ENCODE data around the gene CLUH.
A peak's percentile ranks its signal among the peaks of the same experiment; 100 is the strongest.
"Not testable (repeated sequence)": the region's sequence is repeated elsewhere in the genome, so short reads cannot be mapped to it uniquely, and the experiment has no call there.

CLUH gene

DNA sequence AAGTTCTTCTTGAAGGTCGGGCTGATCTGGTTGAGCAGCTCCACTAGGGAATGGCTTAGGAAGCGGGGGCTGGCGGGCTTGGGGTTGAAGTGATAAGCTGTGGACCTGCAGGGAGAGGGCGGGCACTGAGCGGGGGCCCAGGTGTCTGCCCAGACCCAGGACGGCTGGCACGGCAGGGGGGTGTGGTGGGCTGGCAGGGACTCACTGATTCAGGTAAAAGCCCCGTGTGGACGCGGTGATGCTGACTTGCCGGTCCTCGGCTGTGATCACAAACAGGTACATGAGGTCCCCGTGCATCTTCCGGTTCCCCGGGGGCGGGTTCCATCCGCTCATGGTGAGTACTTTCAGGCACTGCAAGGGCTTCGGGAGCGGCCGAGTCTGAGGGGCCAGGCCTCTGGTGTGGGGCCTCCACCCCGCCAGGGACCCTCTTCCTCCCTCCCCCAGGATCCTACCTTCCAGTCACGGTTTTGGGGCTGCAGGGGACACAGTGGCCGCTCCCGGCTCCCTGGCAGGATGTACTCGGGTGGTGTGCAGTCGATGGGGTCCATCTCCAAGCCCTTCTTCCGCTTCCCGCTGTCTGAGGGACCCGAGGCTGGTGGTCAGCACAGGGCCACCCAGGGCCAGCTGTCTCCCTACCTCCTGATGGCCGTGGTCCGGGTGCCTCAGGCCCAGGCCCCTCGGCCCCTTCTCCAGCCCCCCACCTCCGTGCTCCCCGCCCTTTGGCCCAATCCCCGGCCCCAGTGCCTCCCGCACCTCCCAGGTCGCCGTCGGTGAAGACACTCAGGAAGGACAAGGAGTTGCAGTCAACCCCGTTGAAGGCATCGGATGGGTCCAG is 10.2 kb downstream of the CLUH start:
- DNase-seq = no peak

DNA sequence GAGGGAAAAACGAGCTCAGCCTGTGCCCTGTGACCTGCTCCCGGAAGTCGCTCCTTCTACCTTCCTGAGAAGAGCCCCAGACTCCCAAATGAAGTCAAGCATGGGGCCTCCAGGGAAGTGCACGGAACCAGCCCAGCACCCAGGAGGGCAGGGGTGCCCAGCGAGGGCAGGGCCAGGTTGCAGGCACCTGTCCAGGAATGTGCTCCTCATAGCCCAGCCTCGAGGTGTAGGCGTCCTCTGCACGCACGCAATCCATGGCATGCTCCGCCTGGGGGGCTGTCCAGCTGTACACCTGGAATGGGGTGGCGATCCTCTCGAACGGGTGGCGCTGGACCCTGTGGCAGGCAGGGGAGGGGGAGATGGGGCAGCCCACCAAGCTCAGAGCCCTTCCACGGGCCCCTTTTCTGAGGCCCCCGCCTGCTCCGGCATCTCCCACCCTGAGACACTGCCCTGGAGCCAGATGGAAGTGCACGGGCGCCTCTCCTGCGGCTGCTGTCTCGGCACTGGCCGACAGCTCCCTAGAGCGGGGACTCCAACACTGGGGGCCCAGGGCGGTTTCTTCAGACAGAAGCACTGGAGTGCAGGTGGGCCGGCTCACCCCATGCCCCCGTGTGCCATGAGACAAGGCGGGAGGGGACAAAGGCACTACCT is 10.9 kb downstream of the CLUH start:
- no peak for DNase-seq

DNA sequence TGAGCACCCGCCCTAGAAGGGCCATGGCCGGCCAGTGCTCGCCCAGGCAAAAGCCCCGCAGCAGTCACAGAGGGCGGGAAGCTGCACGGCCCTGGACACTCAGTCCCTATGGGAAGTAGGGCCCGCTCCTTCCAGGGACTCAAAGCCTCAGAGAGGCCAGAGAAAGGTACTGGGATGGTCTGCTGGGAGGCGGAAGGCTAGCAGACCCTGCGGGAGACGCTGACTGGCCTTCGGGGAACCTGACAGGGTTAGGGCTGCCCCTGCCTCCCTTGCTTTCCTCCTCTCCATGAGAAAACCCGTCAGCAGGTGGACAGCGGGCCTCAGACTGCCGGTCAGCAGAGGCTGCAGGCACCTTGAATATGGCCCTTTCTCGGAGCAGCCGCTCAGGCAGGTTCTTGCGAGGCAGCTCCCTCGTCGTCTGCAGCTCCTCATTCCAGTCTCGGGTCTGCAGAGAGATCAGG is 11.5 kb downstream of the CLUH start:
- no peak for DNase-seq

DNA sequence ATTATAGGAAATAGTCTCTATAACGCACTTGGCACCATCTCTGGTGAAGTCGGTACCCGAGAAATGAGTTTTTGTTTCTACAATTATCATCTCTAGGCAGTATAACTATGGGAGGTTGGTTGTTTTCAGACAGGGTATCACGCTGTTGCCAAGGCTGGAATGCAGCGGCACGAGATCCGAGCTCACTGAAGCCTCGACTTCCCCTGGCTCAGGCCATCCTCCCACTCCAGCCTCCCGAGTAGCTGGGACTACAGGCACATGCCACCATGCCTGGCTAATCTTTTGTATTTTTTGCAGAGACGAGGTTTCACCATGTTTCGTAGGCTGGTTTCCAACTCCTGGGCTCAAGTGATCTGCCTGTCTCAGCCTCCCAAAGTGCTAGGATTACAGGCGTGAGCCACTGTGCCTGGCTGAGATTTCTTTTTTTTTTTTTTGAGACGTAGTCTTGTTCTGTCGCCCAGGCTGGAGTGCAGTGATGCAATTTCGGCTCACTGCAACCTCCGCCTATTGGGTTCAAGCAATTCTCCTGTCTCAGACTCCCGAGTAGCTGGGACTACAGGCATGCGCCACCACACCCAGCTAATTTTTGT is 12.3 kb downstream of the CLUH start:
- not testable (repeated sequence) for DNase-seq

DNA sequence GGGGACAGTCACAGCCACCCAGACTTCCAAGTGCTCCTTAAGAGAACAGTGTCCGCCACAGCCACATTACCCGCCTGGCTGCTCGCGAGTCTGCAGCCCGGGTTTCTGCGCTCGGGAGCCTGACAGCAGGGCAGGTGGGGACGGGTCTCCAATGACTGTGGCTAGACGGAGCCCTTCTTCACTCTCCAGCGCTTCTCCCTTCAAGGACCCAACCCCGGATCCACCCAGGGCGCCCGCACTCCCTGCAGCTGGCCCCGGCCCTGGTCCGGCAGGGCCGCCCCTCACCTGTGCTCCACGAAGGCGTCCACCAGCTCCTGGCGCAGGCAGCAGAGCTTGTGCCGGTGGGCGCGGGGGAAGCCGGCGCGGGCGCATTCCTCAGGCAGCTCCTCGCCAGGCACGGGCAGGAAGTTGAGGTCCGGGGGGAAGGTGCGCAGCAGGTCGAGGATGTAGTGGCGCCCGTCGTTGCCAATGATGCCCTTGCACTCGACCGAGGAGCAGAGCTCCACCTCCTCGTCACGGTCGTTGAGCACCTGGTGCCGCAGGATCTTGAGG is 13.9 kb downstream of the CLUH start:
- DNase-seq = no peak

DNA sequence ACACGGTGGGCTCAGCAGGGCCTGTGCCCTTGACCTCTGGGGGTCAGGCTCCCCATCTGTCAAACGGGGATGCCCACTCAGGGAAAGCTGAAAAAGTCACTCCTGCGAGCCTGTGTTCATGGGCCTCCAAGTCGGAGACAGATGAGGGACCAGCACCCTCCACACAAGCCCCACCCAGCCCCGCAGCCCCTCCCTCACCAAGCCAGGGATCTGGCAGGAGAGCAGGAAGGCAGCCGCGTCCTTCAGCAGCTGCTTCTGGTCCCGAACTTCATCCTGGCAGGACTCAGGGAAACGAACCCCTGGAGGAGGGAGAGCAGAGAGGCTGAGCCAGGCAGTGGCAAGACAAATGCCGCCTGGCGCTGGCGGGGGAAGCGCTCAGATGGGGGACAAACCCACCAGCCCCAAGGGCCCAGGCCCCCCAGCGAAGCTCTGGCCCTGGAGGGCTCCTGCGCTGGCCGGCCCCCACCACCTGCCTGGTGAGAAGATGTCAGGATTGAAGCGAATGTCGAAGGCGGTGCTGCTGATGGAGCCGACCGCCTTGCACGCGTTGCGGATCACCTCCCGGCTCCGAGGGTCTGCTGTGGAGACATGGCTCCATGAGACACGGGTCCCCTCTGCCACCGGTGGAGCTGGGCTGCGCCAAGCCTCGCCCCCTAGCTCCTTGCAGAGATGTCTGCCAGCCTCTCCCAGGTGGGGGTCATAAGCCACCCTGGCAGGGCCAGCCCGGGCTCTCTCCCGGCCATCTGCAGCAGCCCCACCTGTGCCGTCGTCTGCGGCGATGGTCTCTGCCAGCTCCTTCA is 15.4 kb downstream of the CLUH start:
- DNase-seq = no peak

DNA sequence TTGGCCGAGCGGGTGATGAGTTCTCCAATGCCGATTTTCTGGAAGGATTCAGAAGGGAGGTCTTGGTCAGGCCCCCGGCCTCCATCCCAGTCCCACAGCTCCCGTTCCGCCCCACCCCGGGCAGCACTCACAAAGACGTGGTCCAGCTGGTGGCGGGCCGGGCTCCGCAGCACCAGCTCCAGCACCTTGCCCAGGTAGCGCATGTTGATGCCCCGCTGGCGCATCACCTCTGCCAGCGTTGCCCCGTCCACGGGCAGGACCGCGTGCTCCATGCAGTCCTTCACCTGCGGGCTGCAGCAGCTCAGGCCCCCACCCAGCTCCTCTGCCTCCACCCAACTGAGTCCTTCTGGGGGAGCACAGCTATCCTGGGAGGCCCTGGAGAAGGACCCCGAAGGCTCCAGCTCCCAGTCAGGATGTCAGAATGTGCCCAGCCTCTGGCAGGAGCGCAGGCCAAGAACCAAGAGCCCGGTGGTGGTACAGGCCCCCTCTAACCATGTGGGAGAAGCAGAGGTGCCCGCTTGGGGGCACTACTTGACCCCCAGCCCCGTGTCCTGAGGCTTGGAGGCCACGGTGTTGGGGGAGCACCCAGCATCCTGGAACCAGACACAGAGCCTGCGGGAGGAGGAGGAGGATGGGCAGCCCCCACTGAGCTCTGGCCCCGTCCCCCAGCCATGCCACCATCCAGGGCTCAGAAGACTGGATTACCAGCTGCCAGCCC is 16.2 kb downstream of the CLUH start:
- DNase-seq = no peak

DNA sequence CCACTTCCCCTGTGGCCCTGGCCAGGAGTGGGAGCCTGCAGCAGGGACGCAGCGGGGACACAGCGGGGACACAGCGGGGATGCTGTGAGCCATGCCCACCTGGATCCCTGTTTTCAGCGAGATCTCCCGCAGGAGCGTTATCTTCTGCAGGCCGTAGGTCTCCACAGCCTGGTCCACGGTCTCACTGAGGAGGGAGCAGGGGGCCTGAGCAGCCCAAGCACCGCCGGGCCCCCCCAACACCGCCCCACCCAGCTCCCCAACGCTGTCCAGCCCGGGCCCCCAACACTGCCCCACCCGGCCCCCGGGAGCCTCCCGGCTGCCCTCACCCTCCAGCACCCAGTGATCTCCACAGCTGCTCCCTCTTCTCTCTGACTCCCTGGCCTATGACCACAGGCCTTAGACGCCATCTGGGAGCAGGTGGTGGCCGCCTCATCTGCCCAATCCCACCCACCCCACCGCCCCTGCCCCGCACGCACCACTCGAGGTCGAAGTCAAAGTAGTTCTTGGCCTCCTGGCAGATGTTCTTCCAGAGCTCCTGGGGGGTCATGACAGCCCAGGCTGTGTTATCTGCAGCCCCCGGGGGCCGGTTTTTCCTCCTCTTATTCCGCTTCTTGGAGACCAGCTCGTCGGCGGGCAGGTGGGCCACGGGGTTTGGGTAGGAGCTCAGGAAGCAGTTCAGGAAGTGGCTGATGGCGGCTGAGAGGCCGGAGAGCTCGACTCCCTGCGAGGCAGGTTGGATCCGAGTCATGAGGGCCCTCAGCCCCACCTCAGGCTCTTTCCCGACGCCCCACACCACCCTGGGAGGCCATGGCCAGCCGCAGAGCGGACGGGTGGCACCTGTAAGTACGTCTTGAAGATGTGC is 17.0 kb downstream of the CLUH start:
- DNase-seq = no peak

DNA sequence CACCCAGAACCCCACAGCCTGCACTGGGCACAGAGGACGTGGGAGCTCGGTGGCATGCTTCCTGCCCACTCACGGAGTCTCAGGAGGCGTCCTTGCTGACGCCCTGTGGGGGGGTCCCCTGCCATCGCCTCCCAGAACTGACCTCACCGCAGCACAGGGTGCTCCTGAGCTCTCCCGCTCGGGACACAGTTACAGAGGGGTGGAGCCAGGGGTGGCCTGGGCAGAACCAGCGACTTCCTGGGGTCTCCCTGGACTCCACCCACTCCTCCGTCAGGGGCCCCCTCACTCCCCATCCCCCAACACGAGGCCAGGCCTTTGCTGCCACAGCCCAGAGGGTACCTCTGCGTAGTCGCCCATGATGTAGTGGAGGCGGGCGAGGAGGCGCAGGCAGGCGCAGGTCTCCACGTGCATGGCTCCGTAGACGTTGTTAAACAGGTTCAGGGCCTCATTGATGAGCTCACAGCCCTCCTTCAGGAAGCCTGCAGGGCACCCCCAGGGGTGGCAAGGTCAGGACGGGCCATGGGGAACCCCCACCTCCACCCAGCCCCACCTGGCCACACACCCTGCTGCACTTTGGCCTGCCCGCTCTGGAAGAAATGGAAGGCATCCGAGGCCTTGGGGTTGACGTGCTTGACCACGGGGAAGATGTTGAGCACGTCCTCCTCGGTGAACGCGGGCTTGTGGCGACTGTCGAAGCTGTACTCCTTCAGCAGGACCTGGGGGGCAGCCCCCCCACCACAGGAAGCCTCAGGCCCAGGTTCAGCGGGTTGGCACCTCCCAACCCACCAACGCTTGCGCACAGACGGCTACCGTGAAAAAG is 17.8 kb downstream of the CLUH start:
- no peak for DNase-seq

DNA sequence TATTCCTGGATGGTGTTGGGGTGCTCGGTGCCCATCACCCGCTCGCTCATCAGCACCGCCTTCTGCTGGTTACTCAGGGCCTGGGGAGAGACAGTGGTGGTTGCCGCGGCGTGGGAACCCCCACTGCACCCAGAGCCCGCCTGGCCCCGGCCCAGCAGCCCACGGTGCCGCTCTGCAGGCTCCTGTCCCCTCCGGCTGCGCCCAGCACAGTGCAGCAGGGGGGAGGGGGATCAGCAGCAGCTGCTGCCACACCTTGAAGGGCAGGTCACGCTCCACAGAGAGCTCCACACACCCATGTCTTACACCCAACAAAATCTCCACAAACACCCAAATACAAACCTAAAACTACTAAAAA is 18.8 kb downstream of the CLUH start:
- DNase-seq = no peak

DNA sequence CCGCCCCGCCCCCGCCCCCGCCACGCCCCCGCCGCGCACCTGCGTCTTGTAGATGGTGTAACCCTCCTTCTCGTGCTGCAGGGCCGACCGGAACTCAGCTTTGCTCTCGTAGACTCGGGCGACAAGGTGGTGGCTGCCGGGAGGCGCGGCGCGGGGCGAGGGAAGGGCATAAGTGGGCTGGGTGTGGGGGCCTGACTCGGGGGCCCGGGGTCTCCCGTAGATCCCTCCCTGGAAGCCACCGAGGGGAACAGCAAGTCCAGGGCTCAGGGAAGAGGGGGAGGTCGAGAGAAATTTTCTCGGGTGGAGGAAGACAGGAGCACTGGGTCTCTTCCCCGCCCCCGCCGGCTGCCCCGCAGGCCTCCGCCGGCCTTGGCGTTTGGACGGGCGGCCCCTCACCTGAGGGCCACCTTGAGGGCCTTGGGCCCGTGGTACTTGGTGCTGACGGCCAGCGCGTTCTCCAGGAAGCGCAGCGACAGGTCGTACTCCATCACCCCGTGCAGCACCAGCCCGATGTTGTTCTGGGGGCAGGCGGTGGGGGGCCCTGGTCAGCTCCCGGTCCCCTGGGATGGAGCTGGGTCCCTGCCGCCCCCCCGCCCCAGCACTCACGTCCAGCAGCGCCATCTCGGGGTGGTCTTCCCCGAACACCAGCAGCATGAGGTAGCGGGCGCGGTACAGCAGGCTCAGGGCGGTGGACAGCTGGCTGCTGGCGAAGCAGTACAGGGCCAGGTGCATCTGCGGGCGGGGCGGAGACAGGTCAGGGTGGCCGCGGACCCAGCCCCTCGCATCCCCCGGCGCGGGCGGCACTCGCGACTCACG is 19.4 kb downstream of the CLUH start:
- no peak for DNase-seq

DNA sequence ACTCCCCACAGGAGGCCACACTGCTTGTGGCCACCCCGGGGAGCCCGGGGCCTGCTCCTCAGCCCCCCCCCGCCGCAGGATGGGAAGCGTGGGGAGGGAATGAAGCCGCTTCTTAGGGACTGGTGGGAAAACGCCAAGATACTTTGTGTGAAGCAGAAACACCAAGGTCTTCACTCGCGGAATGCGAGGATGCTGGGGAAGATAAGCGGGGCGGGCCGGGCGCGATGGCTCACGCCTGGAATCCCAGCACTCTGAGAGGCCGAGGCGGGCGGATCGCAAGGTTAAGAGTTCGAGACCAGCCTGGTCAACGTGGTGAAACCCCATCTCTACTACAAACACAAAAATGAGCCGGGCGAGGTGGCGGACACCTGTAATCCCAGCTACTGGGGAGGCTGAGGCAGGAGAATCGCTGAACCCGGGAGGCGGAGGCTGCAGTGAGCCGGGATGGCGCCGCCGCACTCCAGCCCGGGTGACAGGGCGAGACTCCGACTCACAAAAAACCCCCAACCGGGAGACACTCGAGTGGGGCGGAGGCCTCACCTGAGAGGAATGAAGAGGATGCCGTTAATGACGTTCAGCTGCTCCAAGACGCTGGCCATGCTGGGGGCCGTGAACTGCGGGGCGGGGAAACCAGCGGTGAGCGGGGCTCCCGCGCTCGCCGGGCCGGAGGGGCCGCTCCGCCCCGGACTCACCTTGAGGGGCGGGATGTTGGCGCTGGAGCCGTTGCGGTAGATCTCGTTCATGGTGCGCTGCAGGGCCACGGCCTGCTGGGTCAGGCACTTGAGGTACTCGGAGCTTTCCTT is 20.3 kb downstream of the CLUH start:
- no peak for DNase-seq

DNA sequence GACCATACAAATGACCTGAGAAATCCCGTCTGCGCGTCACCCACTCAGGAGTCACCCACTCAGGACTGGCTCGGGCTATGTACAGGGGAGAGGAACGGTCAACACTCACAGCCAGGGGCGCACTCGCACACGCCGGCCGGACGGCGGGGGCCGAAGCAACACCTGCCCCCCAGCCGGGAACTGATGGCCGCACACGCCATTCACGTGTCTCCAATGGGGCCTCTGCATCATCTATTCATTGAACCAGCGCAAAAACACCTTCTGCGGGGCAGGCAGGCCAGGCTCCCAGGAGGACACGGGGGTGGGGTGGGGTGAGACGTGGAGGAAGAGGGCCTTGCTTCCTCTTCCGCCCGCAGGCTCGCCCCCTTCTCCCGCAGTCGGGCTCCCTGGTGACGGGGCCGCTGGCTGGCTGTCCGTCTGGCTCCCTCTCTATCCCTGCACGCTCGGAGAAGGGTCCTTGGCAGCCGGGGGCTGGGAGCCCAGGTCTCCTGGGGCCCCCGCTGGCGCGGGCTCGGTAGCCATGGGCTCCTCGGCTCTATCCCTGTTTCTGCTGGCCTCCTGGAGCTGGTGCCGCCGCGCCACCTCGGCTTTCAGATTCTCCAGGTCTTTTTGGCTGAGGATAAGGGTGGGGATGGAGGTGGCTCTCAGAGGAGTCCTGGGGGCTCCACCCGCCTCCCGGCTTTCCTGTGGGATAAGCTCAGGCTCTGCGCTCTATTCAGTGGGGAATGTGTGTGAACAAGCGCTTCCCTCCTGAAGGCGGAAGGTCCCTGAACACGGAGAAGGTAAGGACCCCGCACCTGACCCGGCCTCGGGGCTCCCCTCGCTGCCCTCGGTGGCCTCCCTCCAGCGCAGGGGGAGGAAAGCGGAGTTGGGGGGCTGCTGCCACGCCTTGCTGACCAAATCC is 21.1 kb downstream of the CLUH start:
- DNase-seq = no peak

DNA sequence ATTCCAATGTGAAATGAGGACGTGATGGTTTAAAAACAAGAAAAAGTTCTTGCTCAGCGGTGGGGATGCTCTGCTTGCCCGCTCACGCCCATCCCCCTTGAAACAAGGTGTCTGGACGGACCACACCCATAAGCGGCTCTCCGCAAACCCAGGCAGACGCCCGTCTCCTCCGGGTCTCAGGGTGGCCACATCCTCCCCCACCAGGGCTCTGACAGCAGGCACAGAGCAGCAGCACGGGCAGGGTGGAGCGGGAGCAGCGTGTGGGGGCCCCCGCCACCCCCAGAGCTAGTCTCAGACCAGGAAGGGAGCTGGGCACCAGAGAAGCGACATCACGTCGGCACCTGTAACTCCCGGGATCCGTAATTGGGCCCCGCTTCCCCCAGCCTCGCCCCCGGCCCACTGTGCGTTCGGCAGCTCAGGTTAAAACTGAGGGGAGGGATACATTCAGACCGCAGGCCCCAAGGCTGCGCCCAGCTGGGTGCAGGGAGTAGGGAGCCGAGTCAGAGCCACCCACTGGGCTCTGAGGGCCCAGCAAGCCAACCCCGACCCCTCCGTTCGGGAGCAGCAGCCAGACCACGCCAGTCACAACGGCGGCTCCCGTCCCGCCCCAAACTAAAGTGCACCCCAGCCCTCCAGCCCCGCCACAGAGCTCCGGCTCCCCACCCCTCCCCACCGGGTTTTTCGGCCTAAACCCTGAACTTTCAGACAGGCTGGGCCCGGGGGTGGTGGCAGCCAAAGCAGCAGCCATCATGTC is 22.0 kb downstream of the CLUH start:
- DNase-seq = peak; percentile 62

DNA sequence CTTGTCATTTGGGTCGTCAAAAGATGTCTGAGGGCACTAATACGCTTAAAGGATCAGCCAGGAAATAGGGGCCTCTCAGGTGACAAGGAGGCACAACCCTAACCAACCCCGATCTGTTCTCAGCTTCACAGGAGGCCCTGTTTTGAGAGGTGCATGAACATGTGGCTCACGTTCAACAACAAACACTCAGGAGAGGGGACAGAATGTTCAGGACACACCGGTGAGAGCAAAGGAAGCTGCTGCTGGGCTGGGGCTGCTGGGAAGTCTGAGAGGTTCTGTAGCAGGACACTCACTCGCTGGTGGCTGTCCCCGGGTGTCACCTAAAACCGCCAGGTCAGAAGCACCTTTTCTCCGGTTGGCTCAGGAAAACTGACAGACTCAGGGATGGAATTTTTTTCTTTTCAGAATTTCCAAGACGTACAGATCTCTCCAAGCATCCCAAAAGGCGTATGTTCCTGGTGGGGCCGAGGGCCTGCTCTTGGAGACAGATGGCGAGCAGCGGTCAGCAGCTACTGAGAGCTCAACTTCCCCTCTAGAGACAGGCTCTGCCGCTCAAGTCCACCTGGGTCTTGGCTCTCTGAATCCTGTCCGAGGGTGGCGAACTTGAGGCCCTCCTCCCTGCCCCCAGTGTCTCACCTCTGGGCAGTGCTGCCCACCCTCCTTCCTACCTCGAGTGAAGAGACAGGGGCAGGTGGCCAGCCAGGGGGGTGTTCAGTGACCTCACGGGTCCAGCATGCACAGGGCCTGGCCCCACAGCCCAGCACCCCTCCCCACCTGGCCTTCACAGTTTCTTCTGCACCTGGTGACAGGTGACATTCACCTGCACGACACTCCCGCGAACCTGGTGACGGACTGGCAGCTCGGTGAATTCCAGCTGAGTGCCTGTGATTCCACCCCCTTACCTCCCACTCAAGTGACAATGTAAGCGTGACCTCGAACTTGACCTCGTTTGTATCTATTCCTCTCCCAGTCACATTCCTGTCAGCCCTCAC is 22.9 kb downstream of the CLUH start:
- no peak for DNase-seq

DNA sequence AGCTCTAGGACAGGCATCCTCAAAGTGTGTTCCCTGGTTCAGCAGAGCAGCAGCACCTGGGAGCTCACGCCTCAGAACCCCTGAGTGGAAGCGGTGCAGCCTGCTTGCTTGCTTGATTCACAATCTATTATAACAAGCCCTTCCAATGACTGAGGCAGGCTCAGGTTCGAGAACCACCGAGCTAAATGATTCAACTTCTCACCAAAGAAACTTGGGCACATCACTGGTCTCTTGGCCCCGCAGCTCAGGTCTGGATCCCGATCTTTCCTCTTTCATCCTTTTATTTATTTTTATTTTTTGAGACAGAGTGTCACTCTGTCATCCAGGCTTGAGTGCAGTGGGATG is 24.5 kb downstream of the CLUH start:
- DNase-seq = no peak

Data from CD4-positive, alpha-beta T cell treated with Interleukin-10 for 1 hour (primary cell).